ENCODE results near the gene SMG6.

DNA sequence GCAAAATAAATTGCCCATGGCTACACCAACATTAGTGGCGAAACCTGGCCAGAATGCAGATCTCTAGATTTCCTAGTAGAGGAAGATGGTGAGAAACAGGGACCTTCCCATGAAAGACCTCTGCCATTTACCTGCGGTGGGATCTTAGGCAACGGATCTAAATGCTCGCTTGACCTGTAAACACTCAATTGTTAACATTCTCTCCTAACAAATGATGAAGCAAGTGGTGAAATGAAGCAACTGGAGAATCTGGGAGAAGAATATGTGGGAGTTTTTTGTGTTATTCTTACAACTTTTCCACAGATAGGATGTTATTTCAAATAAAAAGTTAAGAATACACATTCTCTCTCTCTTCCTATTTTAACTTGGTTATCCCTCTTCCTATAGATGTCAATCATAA, 56.6 kb downstream of the SMG6 start:
- TF ChIP-seq, protein P1, sequence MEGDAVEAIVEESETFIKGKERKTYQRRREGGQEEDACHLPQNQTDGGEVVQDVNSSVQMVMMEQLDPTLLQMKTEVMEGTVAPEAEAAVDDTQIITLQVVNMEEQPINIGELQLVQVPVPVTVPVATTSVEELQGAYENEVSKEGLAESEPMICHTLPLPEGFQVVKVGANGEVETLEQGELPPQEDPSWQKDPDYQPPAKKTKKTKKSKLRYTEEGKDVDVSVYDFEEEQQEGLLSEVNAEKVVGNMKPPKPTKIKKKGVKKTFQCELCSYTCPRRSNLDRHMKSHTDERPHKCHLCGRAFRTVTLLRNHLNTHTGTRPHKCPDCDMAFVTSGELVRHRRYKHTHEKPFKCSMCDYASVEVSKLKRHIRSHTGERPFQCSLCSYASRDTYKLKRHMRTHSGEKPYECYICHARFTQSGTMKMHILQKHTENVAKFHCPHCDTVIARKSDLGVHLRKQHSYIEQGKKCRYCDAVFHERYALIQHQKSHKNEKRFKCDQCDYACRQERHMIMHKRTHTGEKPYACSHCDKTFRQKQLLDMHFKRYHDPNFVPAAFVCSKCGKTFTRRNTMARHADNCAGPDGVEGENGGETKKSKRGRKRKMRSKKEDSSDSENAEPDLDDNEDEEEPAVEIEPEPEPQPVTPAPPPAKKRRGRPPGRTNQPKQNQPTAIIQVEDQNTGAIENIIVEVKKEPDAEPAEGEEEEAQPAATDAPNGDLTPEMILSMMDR (IDR thresholded peaks at IDR 0.05), result no peak
- no peak for TF ChIP-seq POLR2A (IDR thresholded peaks at IDR 0.05)

Data from esophagus squamous epithelium (tissue), 4 donors.